CD4-positive, alpha-beta T cell (primary cell): ENCODE results near the gene POLE. TPM values are rescaled to one million over a fixed set of nuclear protein-coding genes. Genes with fewer than 3 reads are reported as not detected.

Source experiments
- ATAC-seq: fragments of 200-7000 bp; cut with Tn5 transposase; one replicate; pipeline ENCODE4 v1.10.0; 2022; ENCODE audit warnings: mild to moderate bottlenecking; ENCODE audit not compliant: poor library complexity
- CTCF ChIA-PET: fragments of 350-600 bp; sonication (Branson Sonifier 250); formaldehyde crosslinking; loops from one replicate; lab custom pipeline; 2021; ENCODE audit warnings: antibody characterized with exemption, inconsistent platforms; lab: Charles Lee
- POLR2A ChIA-PET: fragments of 350-600 bp; sonication (Branson Sonifier 250); formaldehyde crosslinking; loops from one replicate; lab custom pipeline; 2021; ENCODE audit warnings: antibody characterized with exemption, inconsistent platforms; lab: Charles Lee
- DNase-seq, 14 experiments: peaks; one replicate each; pipeline ENCODE4 v3.0.0-alpha.2; 2013 to 2020; ENCODE audit warnings: mixed read lengths in 2 of 14
- H3K27ac ChIP-seq, 2 donors: one replicate each; pipeline versions ENCODE4 v1.5.1 to v1.7.0; 2013; ENCODE audit warnings: low read length in 2 of 2, low read depth in 1 of 2, mild to moderate bottlenecking in 1 of 2
- H3K27me3 ChIP-seq, 2 experiments: 1 replicate in 1 of 2; 2 replicates in 1 of 2; pipeline versions ENCODE4 v1.6.1 to v1.7.0; 2013; ENCODE audit warnings: low read length in 2 of 2, control low read depth in 1 of 2, mild to moderate bottlenecking in 1 of 2, moderate library complexity in 1 of 2; ENCODE audit not compliant: insufficient read depth in 2 of 2, control insufficient read depth in 1 of 2
- H3K36me3 ChIP-seq: one replicate; pipeline ENCODE4 v1.6.1; 2013; ENCODE audit warnings: low read length, control low read depth; ENCODE audit not compliant: insufficient read depth
- H3K4me1 ChIP-seq: one replicate; pipeline ENCODE4 v1.6.1; 2013; ENCODE audit warnings: low read length, control low read depth; ENCODE audit not compliant: insufficient read depth
- H3K4me3 ChIP-seq: one replicate; pipeline ENCODE4 v1.5.1; 2013; ENCODE audit warnings: mild to moderate bottlenecking, low read length, moderate library complexity
- H3K9me3 ChIP-seq, 2 experiments: 1 replicate in 1 of 2; 2 replicates in 1 of 2; pipeline versions ENCODE4 v1.6.1 to v1.7.0; 2013; ENCODE audit warnings: low read length in 2 of 2, mild to moderate bottlenecking in 2 of 2, control low read depth in 1 of 2, moderate library complexity in 1 of 2; ENCODE audit not compliant: control insufficient read depth in 1 of 2, insufficient read depth in 1 of 2
- H3K27ac Mint-ChIP-seq: one replicate; pipeline ENCODE4 v1.8.0; 2020; ENCODE audit warnings: mixed read lengths
- H3K27me3 Mint-ChIP-seq: one replicate; pipeline ENCODE4 v1.8.0; 2021; ENCODE audit warnings: mixed read lengths
- H3K36me3 Mint-ChIP-seq: one replicate; pipeline ENCODE4 v1.8.0; 2021; ENCODE audit warnings: low read depth, mixed read lengths
- H3K4me1 Mint-ChIP-seq: one replicate; pipeline ENCODE4 v1.8.0; 2021; ENCODE audit warnings: low read depth, mixed read lengths
- H3K4me3 Mint-ChIP-seq: one replicate; pipeline ENCODE4 v1.8.0; 2020; ENCODE audit warnings: mild to moderate bottlenecking, mixed read lengths
- H3K9me3 Mint-ChIP-seq: one replicate; pipeline ENCODE4 v1.8.0; 2020; ENCODE audit warnings: mixed read lengths
- CTCF ChIP-seq: fragments of 200-600 bp; IDR thresholded peaks from one replicate; pipeline ENCODE4 v1.8.0; 2022; ENCODE audit warnings: antibody characterized with exemption, mild to moderate bottlenecking
- intact Hi-C, 2 experiments: fragments of 100-400 bp; cut with DNase I in 1 of 2; cut with micrococcal nuclease in 1 of 2; formaldehyde crosslinking; loops; one replicate each; pipeline versions ENCODE4 v1.15.1 to v1.9.0; 2023 to 2025; cut with DNase I, micrococcal nuclease
- total RNA-seq, 174 experiments: library from RNA in 2 of 174; stranded (reverse) in 2 of 174; gene quantifications; one replicate each; pipeline ENCODE4 v1.2.3 and lab custom pipeline; 2021 to 2026

POLE gene
- total RNA-seq, 2 experiments from 2014 or later: 41.8 to 46.1 TPM

- H3K9me3 ChIP-seq: peaks cover 0 to 4% of the 10 kb centered on the region in 2 experiments
- Mint-ChIP-seq H3K27me3 (peaks cover 16% of the 10 kb centered on the region), H3K4me3 (no peak overlapping the region), H3K27ac (no peak overlapping the region), H3K9me3 (no peaks in the 10 kb centered on the region), H3K4me1 (peaks cover 18% of the 10 kb centered on the region), H3K36me3 (no peaks in the 10 kb centered on the region)
- ChIA-PET POLR2A (interaction anchor here (0.7 kb wide), 1 partner anchor 132 kb away, joined by 3 read pairs; no protein-coding TSS in a partner anchor), CTCF (no interaction called here)
- DNase-seq: peak in 2 of 14 experiments; percentile 34 to 56
- no peak overlapping the region for H3K4me3 ChIP-seq
- H3K27ac ChIP-seq: no peak overlapping the region
- ATAC-seq: no peak
- H3K4me1 ChIP-seq: peaks cover 17% of the 10 kb centered on the region
- no peak for TF ChIP-seq CTCF
- no peaks in the 10 kb centered on the region for H3K36me3 ChIP-seq
- intact Hi-C loops: no loop called here
- H3K27me3 ChIP-seq: peaks cover 0 to 13% of the 10 kb centered on the region in 2 experiments
Measured at GRCh38 chr12:132593938-132594358, 93.2 kb downstream of the POLE start.

DNA sequence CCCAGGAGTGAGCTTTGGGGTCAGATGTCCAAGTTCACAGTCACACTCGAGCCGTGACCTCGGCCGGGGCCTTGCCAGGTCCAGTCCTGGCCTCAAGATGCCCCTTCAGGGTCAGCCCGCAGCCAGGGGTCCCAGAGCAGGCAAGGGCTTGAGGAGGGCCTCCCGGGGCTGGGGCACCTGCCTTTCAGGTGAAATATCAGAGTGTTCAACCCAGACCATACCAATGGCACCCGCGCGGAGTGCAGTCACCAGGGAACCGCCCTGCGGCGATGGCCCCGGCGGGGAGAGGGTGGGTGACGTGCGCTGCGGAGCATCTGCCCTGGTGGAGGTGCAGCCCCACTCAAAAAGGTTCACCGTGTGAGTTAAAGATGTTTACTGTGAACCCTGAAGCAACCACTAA lies 93.6 kb downstream of the POLE start:
- Histone ChIP-seq H3K27ac (no peak overlapping the region), H3K4me1 (peaks cover 12% of the 10 kb centered on the region), H3K27me3 (peaks cover 0 to 9% of the 10 kb centered on the region in 2 experiments), H3K9me3 (peaks cover 0 to 9% of the 10 kb centered on the region in 2 experiments), H3K36me3 (no peaks in the 10 kb centered on the region), H3K4me3 (no peak overlapping the region)
- no peaks in the 10 kb centered on the region for H3K9me3 Mint-ChIP-seq
- H3K27me3 Mint-ChIP-seq: peaks cover 12% of the 10 kb centered on the region
- ChIA-PET CTCF (no interaction called here), POLR2A (no interaction called here)
- intact Hi-C loops: no loop called here
- no peak for TF ChIP-seq CTCF
- H3K27ac Mint-ChIP-seq: no peak overlapping the region
- no peak for ATAC-seq
- H3K4me1 Mint-ChIP-seq: peaks cover 14% of the 10 kb centered on the region
- no peaks in the 10 kb centered on the region for H3K36me3 Mint-ChIP-seq
- DNase-seq: no peak
- no peak overlapping the region for H3K4me3 Mint-ChIP-seq

- Mint-ChIP-seq H3K4me3 (no peak overlapping the region), H3K4me1 (peaks cover 13% of the 10 kb centered on the region), H3K36me3 (no peaks in the 10 kb centered on the region), H3K27me3 (peaks cover 12% of the 10 kb centered on the region), H3K27ac (no peak overlapping the region), H3K9me3 (no peaks in the 10 kb centered on the region)
- Histone ChIP-seq H3K4me1 (peaks cover 12% of the 10 kb centered on the region), H3K27me3 (peaks cover 0 to 9% of the 10 kb centered on the region in 2 experiments), H3K9me3 (peaks cover 0 to 12% of the 10 kb centered on the region in 2 experiments), H3K27ac (no peak overlapping the region), H3K4me3 (no peak overlapping the region), H3K36me3 (no peaks in the 10 kb centered on the region)
- no peak for TF ChIP-seq CTCF
- ChIA-PET POLR2A (no interaction called here), CTCF (no interaction called here)
- DNase-seq (no peak), ATAC-seq (no peak)
- intact Hi-C loops: no loop called here
Measured at GRCh38 chr12:132593071-132593470, 94.1 kb downstream of the POLE start.
